Activated CD4-positive, alpha-beta T cell treated with anti-CD3 and anti-CD28 coated beads for 4 hours (primary cell): ENCODE data around the gene SERTAD3.
A peak's percentile ranks its signal among the peaks of the same experiment; 100 is the strongest.

ENCODE experiments used
- DNase-seq, 2 donors: peaks; one replicate each; pipeline ENCODE4 v3.0.0-alpha.2; 2020

SERTAD3 gene

DNA sequence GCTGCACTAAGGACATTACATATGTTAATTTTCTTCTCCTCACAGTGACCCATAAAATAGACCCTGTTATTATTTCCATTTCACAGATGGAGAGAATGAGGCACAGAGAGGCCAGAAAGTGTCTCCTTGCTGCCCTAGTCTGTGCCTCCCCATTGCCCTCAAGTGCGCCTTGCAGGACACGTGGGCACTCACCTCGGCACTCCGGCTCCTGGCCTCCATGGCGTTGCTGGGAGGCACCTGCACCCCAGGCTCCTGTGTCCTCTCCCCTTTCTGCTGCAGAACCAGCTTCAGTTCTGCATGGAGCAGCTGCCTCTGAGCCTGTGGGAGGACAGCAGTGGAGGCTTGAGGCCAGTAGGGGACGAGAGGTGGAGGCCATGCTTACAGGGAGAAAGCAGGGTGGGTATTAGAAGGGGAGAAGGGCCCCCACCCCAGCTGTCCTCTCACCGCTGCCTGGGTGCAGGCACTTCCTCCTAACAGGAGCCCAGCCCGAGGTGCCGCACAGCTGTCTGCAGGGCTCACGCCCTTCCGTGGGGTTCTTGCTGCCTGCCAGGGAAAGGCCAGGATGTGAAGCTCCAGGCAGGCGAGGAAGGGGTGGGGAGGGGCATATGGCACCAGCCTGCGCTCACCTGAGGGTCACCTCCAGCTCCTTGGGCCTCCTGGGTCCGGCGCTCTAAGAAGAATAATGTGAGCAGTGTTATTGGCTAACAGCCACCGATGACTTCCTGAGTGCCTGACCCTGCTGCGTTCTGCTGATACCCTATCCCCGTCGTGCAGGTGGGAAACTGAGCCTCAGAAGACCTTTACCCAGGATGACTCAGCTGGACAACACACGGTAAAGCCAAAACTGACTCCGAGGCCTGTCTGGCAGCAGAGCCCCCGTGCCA is 36.2 kb downstream of the SERTAD3 start:
- DNase-seq = no peak

GRCh38 chr19:40403262-40403984 is 40.7 kb downstream of the SERTAD3 start:
- DNase-seq = peak; percentile 70 to 74

GRCh38 chr19:40400559-40400958 is 43.6 kb downstream of the SERTAD3 start:
- no peak for DNase-seq

GRCh38 chr19:40398417-40399131 is 45.6 kb downstream of the SERTAD3 start:
- DNase-seq = peak; percentile 50 to 63

GRCh38 chr19:40397568-40397906 is 46.6 kb downstream of the SERTAD3 start:
- DNase-seq = no peak

DNA sequence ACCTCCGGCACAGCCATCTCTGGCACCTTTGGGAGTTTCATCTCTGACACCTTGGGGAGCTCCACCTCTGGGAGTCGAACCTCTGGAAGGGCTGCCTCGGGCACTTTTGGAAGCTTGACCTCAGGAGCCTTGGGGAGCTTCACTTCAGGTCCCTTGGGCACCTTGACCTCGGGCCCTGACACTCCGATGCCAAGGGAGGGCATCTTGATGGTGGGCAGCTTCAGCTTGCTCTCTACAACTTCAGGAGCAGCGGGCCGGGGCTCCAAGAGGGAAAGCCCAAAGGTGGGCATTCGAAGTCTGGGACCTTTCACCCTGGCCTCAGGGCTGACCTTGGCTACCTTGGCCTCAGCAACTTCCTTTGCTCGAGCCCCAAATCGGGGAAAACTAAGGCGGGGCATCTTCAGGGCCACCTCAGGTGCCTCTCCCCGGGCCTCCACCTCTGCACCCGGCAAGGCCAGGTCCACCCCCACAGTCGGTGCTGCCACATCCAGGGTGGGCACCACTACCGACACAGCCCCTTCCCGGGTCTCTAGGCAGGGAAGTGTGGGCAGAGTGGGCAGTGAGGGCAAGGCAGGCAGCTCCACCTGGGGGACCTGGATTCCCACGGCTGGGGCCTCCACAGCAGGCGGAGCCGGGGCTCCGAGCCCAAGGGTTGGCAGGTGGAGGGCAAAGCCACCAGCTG is 47.1 kb downstream of the SERTAD3 start:
- DNase-seq = no peak

DNA sequence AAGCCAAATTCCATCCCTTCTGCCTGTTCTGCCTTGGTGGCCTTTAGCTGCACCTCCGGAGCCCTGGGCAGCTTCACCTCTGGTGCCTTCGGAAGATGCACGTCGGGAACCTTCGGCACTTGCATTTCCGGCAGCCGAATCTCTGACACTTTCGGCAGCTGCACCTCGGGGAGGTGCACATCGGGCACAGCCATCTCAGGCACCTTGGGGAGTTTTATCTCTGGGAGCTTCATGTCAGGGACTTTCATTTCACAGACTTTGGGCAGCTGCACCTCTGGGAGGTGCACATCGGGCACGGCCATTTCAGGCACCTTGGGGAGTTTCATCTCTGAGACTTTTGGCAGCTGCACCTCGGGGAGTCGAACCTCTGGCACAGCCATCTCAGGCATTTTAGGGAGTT is 48.2 kb downstream of the SERTAD3 start:
- no peak for DNase-seq

DNA sequence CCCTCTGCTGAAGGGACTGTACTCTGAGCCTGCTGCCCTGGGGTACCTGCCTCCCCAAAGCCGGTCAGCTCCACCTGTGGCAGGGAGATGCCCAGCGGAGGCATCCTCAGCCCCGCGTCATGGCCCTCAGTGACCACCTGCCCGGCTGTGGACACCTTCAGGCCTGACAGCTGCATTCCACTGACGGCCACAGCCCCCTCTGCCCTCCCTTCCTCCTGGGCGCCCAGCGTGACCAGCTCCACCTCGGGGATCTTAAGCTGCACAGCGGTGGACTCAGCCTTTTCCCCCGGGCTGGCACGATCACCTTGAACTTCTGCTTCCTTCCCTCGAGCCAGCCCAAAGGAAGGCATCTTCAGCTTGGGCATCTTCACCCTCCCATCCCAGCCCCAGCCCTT is 49.3 kb downstream of the SERTAD3 start:
- DNase-seq = no peak

GRCh38 chr19:40393894-40394815 is 50.0 kb downstream of the SERTAD3 start:
- DNase-seq = no peak

GRCh38 chr19:40392894-40393517 is 51.1 kb downstream of the SERTAD3 start:
- DNase-seq = no peak

- no peak for DNase-seq
Measured at GRCh38 chr19:40392123-40392522, 52.0 kb downstream of the SERTAD3 start.
